Epithelial cell of esophagus (primary cell): ENCODE data around the gene RICTOR.

Experiments
- DNase-seq: peaks from one replicate; pipeline ENCODE4 v3.0.0; 2010; ENCODE audit warnings: low read depth
- H3K4me3 ChIP-seq: 2 replicates; pipeline ENCODE4 v1.5.1; 2011; ENCODE audit warnings: mild to moderate bottlenecking, low read length, control low read depth
- CTCF ChIP-seq: IDR thresholded peaks from 2 replicates; pipeline ENCODE4 v1.5.1; 2011; ENCODE audit warnings: low read depth, mild to moderate bottlenecking, low read length, control low read depth, inconsistent platforms; ENCODE audit not compliant: insufficient read depth; ENCODE audit errors: missing control alignments

RICTOR gene

DNA sequence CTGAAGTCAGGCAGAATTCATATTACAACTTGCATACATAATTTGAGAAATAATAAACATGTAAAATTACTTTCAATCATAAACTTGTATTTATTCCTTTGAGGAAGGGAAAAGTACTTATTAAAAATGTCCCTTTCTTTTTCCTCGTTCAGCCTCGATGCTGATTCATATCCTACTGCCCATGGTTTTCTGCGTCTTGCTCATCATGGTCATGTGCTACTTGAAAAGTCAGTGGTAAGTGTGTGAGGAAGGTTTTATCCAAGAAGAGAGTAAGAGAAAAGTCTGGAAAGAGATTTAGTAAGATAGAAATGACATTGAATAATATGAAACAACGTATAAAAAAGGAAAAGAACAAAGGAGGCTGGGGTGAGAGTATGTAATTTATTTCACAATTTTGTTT is 142.5 kb downstream of the RICTOR start:
- TF ChIP-seq CTCF: no peak
- no peak overlapping the region for H3K4me3 ChIP-seq
- DNase-seq: no peak

GRCh38 chr5:38929838-38930237 is 144.4 kb downstream of the RICTOR start:
- H3K4me3 ChIP-seq: no peak overlapping the region
- no peak for TF ChIP-seq CTCF
- no peak for DNase-seq

DNA sequence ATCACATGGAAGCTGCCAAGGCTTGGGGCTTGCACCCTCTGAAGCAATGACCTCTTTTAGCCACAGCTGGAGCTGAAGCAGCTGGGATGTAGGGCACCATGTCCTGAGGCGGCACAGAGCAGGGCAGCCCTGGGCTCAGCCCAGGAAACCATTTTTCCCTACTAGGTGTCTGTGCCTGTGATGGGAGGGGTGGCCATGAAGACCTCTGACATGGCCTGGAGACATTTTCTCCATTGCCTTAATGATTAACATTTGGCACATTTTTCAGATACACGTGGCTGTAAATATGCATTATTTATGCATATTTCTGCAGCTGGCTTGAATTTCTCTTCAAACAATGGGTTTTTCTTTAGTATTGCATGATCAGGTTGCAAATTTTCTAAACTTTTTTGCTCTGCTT is 146.7 kb downstream of the RICTOR start:
- no peak for DNase-seq
- H3K4me3 ChIP-seq: no peak overlapping the region
- TF ChIP-seq CTCF: no peak

GRCh38 chr5:38926121-38926520 is 148.1 kb downstream of the RICTOR start:
- TF ChIP-seq CTCF: no peak
- H3K4me3 ChIP-seq: no peak overlapping the region
- DNase-seq: no peak

- DNase-seq: no peak
- no peak overlapping the region for H3K4me3 ChIP-seq
Measured at GRCh38 chr5:38925154-38925925, 148.9 kb downstream of the RICTOR start.

GRCh38 chr5:38923661-38924451 is 150.3 kb downstream of the RICTOR start:
- no peak for DNase-seq
- no peak for TF ChIP-seq CTCF
- no peak overlapping the region for H3K4me3 ChIP-seq

More at GRCh38 chr5:38925154-38925925, 148.9 kb downstream of the RICTOR start:
- no peak for TF ChIP-seq CTCF

GRCh38 chr5:38922199-38922598 is 152.0 kb downstream of the RICTOR start:
- H3K4me3 ChIP-seq: no peak overlapping the region
- DNase-seq: peak; percentile 67
- peak; percentile 94 for TF ChIP-seq CTCF
